ENCODE data around the gene CCL7. TPM values are rescaled to one million over a fixed set of nuclear protein-coding genes. Genes with fewer than 3 reads are reported as not detected.

CCL7 gene
- total RNA-seq, 2 experiments from 2014 or later, result not detected

DNA sequence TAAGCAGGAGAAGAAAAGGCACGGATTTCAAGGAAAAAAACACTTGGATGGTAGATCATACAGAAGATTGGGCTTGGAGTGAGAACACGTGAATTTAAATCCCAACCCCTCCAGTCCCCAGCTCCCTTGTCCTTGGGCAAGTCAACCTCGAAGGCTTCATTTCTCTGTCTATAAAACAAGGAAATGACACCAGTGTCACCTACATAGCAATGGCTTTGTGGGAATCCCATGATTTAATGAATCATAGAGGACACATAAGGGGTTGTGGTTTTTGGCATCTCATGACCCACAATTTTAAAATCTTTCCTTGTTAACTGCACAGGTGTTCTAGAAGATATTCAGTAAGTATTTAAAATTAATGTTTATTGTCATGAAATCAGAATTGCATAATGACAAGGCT, 23.1 kb upstream of the CCL7 start:
- Histone ChIP-seq H3K36me3 (ENCODE audit: insufficient read depth, low read length) (no peaks in the 10 kb centered on the region), H3K9me2 (ENCODE audit: insufficient read depth, low read length) (no peaks in the 10 kb centered on the region), H3K4me1 (ENCODE audit: insufficient read depth, low read length, poor library complexity, severe bottlenecking) (peaks cover 25% of the 10 kb centered on the region), H3K79me2 (ENCODE audit: insufficient read depth, low read depth, low read length) (no peaks in the 10 kb centered on the region), H2AFZ (ENCODE audit: low read length) (no peak overlapping the region), H3K27ac (ENCODE audit: low read depth, low read length, poor library complexity, severe bottlenecking) (no peak overlapping the region), H3K4me2 (ENCODE audit: low read length) (no peak overlapping the region), H4K20me1 (ENCODE audit: insufficient read depth, low read length) (no peaks in the 10 kb centered on the region), H3K9me3 (ENCODE audit: low read length) (no peaks in the 10 kb centered on the region), H3K4me3 (ENCODE audit: low read depth, low read length, poor library complexity, severe bottlenecking) (no peak overlapping the region)
- no peak for DNase-seq (ENCODE audit: low spot score)
- POLR2A ChIA-PET, result no interaction called here
- intact Hi-C loops (cut with micrococcal nuclease; ENCODE audit: unreplicated experiment), result no loop called here
- TF ChIP-seq CTCF (conservative IDR thresholded peaks at IDR 0.05; ENCODE audit: low read length), result no peak
- no peak for TF ChIP-seq EZH2phosphoT487 (IDR thresholded peaks at IDR 0.05; ENCODE audit: borderline replicate concordance, low read depth, low read length)
- no TSS peak for BruUV-seq (replicated peaks)
- CTCF ChIA-PET (ENCODE audit: unreplicated experiment), result no interaction called here

DNA sequence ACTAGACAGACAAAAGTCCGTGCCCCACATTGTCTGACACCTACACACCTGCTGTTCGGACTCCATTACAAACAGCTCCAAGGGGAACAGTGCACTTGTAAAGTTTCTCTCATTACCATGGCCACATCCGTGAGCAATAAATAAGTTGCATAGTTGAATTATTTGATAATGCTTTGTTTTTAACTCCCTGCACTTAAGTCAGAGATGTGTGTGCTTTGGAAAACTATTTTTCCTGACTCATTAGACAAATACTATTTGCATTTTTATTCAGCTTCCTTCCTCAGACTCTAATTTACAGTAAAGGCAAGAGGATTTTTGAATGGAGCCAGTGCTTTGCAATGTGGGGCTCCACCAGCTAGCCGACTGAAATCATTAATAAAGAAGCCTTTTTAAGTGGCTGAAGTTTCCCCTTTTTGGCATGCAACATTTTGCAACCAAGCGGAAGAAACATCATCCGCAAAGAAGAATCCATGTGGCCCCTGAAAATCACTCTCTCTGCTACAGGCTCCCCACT, 21.5 kb upstream of the CCL7 start:
- CTCF ChIA-PET (ENCODE audit: unreplicated experiment), result no interaction called here
- peaks cover 8% of the 10 kb centered on the region for H3K4me1 ChIP-seq (ENCODE audit: insufficient read depth, low read length, poor library complexity, severe bottlenecking)
- no peak overlapping the region for H3K4me2 ChIP-seq (ENCODE audit: low read length)
- intact Hi-C loops (cut with micrococcal nuclease; ENCODE audit: unreplicated experiment), result no loop called here
- no peak overlapping the region for H2AFZ ChIP-seq (ENCODE audit: low read length)
- POLR2A ChIA-PET, result no interaction called here
- no peak for TF ChIP-seq EZH2phosphoT487 (IDR thresholded peaks at IDR 0.05; ENCODE audit: borderline replicate concordance, low read depth, low read length)
- no peaks in the 10 kb centered on the region for H3K79me2 ChIP-seq (ENCODE audit: insufficient read depth, low read depth, low read length)
- no peak overlapping the region for H3K27ac ChIP-seq (ENCODE audit: low read depth, low read length, poor library complexity, severe bottlenecking)
- H4K20me1 ChIP-seq (ENCODE audit: insufficient read depth, low read length), result no peaks in the 10 kb centered on the region
- H3K4me3 ChIP-seq (ENCODE audit: low read depth, low read length, poor library complexity, severe bottlenecking), result no peak overlapping the region
- no TSS peak for BruUV-seq (replicated peaks)
- no peaks in the 10 kb centered on the region for H3K36me3 ChIP-seq (ENCODE audit: insufficient read depth, low read length)
- no peaks in the 10 kb centered on the region for H3K9me2 ChIP-seq (ENCODE audit: insufficient read depth, low read length)
- no peaks in the 10 kb centered on the region for H3K9me3 ChIP-seq (ENCODE audit: low read length)
- no peak for DNase-seq (ENCODE audit: low spot score)

GRCh38 chr17:34249061-34249460, 21.0 kb upstream of the CCL7 start:
- intact Hi-C loops (cut with micrococcal nuclease; ENCODE audit: unreplicated experiment), result no loop called here
- Histone ChIP-seq H4K20me1 (ENCODE audit: insufficient read depth, low read length) (no peaks in the 10 kb centered on the region), H3K9me2 (ENCODE audit: insufficient read depth, low read length) (no peaks in the 10 kb centered on the region), H3K79me2 (ENCODE audit: insufficient read depth, low read depth, low read length) (no peaks in the 10 kb centered on the region), H3K36me3 (ENCODE audit: insufficient read depth, low read length) (no peaks in the 10 kb centered on the region), H3K9me3 (ENCODE audit: low read length) (no peaks in the 10 kb centered on the region), H3K4me3 (ENCODE audit: low read depth, low read length, poor library complexity, severe bottlenecking) (no peak overlapping the region), H3K27ac (ENCODE audit: low read depth, low read length, poor library complexity, severe bottlenecking) (no peak overlapping the region), H2AFZ (ENCODE audit: low read length) (no peak overlapping the region), H3K4me1 (ENCODE audit: insufficient read depth, low read length, poor library complexity, severe bottlenecking) (peaks cover 3% of the 10 kb centered on the region), H3K4me2 (ENCODE audit: low read length) (no peak overlapping the region)
- ChIA-PET POLR2A (interaction anchor here (0.7 to 1.3 kb wide), 2 partner anchors 19 to 45 kb away, joined by 3 read pairs; no protein-coding TSS in a partner anchor), CTCF (ENCODE audit: unreplicated experiment) (no interaction called here)
- no peak for DNase-seq (ENCODE audit: low spot score)
- no TSS peak for BruUV-seq (replicated peaks)
- TF ChIP-seq CTCF (conservative IDR thresholded peaks at IDR 0.05; ENCODE audit: low read length), result no peak
- no peak for TF ChIP-seq EZH2phosphoT487 (IDR thresholded peaks at IDR 0.05; ENCODE audit: borderline replicate concordance, low read depth, low read length)

Measured in OCI-LY7 (cell line).